Neural cell (in vitro differentiated cells): ENCODE results near the gene PRKG1. TPM values are rescaled to one million over a fixed set of nuclear protein-coding genes. Genes with fewer than 3 reads are reported as not detected.

ENCODE experiments used
- H2AFZ ChIP-seq: fragments of 200-600, 300-800 bp; sonication (generic), shearing (Covaris generic); 2 replicates; pipeline ENCODE4 v1.6.0; 2014; ENCODE audit warnings: low read depth, mild to moderate bottlenecking, antibody characterized with exemption, low read length, moderate library complexity
- H3F3A ChIP-seq: fragments of 200-600 bp; shearing (Covaris generic); 2 replicates; pipeline ENCODE4 v1.6.1; 2016; ENCODE audit warnings: mild to moderate bottlenecking, moderate library complexity, mixed read lengths, antibody characterized with exemption, low read length; ENCODE audit not compliant: insufficient read depth, poor library complexity, severe bottlenecking
- H3K27ac ChIP-seq: fragments of 200-600, 300-800 bp; sonication (generic), shearing (Covaris generic); 2 replicates; pipeline ENCODE4 v1.5.1; 2014; ENCODE audit warnings: mild to moderate bottlenecking, low read length, moderate library complexity
- H3K27me3 ChIP-seq: fragments of 300-800, 200-600 bp; sonication (generic), shearing (Covaris generic); 2 replicates; pipeline ENCODE4 v1.6.0; 2014; ENCODE audit warnings: mild to moderate bottlenecking, low read depth, low read length, moderate library complexity; ENCODE audit not compliant: insufficient read depth
- H3K36me3 ChIP-seq: fragments of 300-800, 200-600 bp; sonication (generic), shearing (Covaris generic); 2 replicates; pipeline ENCODE4 v1.5.1; 2014; ENCODE audit warnings: mild to moderate bottlenecking, antibody characterized with exemption, low read length, moderate library complexity; ENCODE audit not compliant: insufficient read depth
- H3K4me2 ChIP-seq: fragments of 300-800, 200-600 bp; sonication (generic), shearing (Covaris generic); 2 replicates; pipeline ENCODE4 v1.6.0; 2014; ENCODE audit warnings: mild to moderate bottlenecking, low read length
- H3K4me3 ChIP-seq: fragments of 300-800, 200-600 bp; sonication (generic), shearing (Covaris generic); 2 replicates; pipeline ENCODE4 v1.5.1; 2014; ENCODE audit warnings: mild to moderate bottlenecking, low read length, moderate library complexity
- H3K79me2 ChIP-seq: fragments of 200-600 bp; shearing (Covaris generic); replicated peaks from 2 replicates; pipeline ENCODE4 v1.6.0; 2014; ENCODE audit warnings: mild to moderate bottlenecking, low read length, moderate library complexity; ENCODE audit not compliant: insufficient read depth
- H3K9ac ChIP-seq: fragments of 300-800, 200-600 bp; sonication (generic), shearing (Covaris generic); 2 replicates; pipeline ENCODE4 v1.6.1; 2016; ENCODE audit warnings: mild to moderate bottlenecking, low read length, mixed read lengths
- H3K9me2 ChIP-seq: fragments of 200-600 bp; shearing (Covaris generic); 2 replicates; pipeline ENCODE4 v1.6.1; 2016; ENCODE audit warnings: mild to moderate bottlenecking, low read length, mixed read lengths; ENCODE audit not compliant: insufficient read depth
- H3K9me3 ChIP-seq: fragments of 200-600, 300-800 bp; sonication (generic), shearing (Covaris generic); 2 replicates; pipeline ENCODE4 v1.6.1; 2016; ENCODE audit warnings: mild to moderate bottlenecking, mixed run types, low read length, moderate library complexity, mixed read lengths
- H4K20me1 ChIP-seq: fragments of 200-600 bp; shearing (Covaris generic); 2 replicates; pipeline ENCODE4 v1.6.1; 2016; ENCODE audit warnings: mild to moderate bottlenecking, mixed run types; ENCODE audit not compliant: insufficient read depth
- CTCF ChIP-seq: fragments of 450-650 bp; IDR thresholded peaks from 2 replicates; pipeline ENCODE4 v1.5.1; 2014; ENCODE audit warnings: antibody characterized with exemption, mild to moderate bottlenecking, moderate library complexity; ENCODE audit not compliant: poor library complexity, severe bottlenecking
- EP300 ChIP-seq: fragments of 450-650 bp; conservative IDR thresholded peaks from 2 replicates; pipeline ENCODE4 v1.6.1; 2014; ENCODE audit warnings: antibody characterized with exemption, mild to moderate bottlenecking, moderate library complexity; ENCODE audit not compliant: poor library complexity, severe bottlenecking
- EZH2 ChIP-seq: fragments of 200-600, 300-800 bp; shearing (Covaris generic), sonication (generic); IDR thresholded peaks from 2 replicates; pipeline ENCODE4 v1.6.1; 2014; ENCODE audit warnings: antibody characterized with exemption, low read length, borderline replicate concordance, mild to moderate bottlenecking; ENCODE audit not compliant: insufficient read depth, poor library complexity, severe bottlenecking
- MXI1 ChIP-seq: fragments of 450-650 bp; conservative IDR thresholded peaks from 2 replicates; pipeline ENCODE4 v1.6.1; 2014; ENCODE audit warnings: antibody characterized with exemption, mild to moderate bottlenecking; ENCODE audit not compliant: poor library complexity, severe bottlenecking
- POLR2AphosphoS5 ChIP-seq: IDR thresholded peaks from 2 replicates; pipeline ENCODE4 v1.6.1; 2012
- RAD21 ChIP-seq: fragments of 450-650 bp; conservative IDR thresholded peaks from 2 replicates; pipeline ENCODE4 v1.6.1; 2014; ENCODE audit warnings: antibody characterized with exemption, mild to moderate bottlenecking, moderate library complexity
- REST ChIP-seq: IDR thresholded peaks from 2 replicates; pipeline ENCODE4 v1.6.1; 2012; ENCODE audit warnings: borderline replicate concordance
- SMC3 ChIP-seq: fragments of 450-650 bp; conservative IDR thresholded peaks from 2 replicates; pipeline ENCODE4 v1.6.1; 2014; ENCODE audit warnings: antibody characterized with exemption, mild to moderate bottlenecking, moderate library complexity; ENCODE audit not compliant: poor library complexity
- TAF1 ChIP-seq: IDR thresholded peaks from 2 replicates; pipeline ENCODE4 v1.6.1; 2012; ENCODE audit warnings: low read depth
- polyA plus RNA-seq: library from polyadenylated mRNA; depleted of rRNA; stranded (reverse); fragments of >200 nt; gene quantifications from 2 replicates; pipeline ENCODE4 v1.2.3, GENCODE V29; 2014

Gene PRKG1
- polyA plus RNA-seq, 1 donor from 2014 or later, result 2.2 TPM

- Histone ChIP-seq H3K9ac (no peak overlapping the region), H4K20me1 (no peaks in the 10 kb centered on the region), H2AFZ (no peak overlapping the region), H3K9me2 (no peaks in the 10 kb centered on the region), H3K36me3 (no peaks in the 10 kb centered on the region), H3K27ac (no peak overlapping the region), H3F3A (no peaks in the 10 kb centered on the region), H3K4me3 (no peak overlapping the region), H3K9me3 (no peaks in the 10 kb centered on the region), H3K27me3 (no peaks in the 10 kb centered on the region), H3K4me2 (no peak overlapping the region), H3K79me2 (no peaks in the 10 kb centered on the region)
- no peak for TF ChIP-seq TAF1
- TF ChIP-seq RAD21, result no peak
- no peak for TF ChIP-seq REST
- TF ChIP-seq EP300, result no peak
- no peak for TF ChIP-seq POLR2AphosphoS5
- TF ChIP-seq MXI1, result no peak
These were observed 96.4 kb downstream of the PRKG1 start for GRCh38 chr10:51170518-51171245.

- H3F3A ChIP-seq, result no peaks in the 10 kb centered on the region
- no peaks in the 10 kb centered on the region for H3K79me2 ChIP-seq
- no peak overlapping the region for H2AFZ ChIP-seq
- no peak overlapping the region for H3K4me2 ChIP-seq
- H3K4me3 ChIP-seq, result no peak overlapping the region
- no peaks in the 10 kb centered on the region for H3K36me3 ChIP-seq
- H3K9ac ChIP-seq, result no peak overlapping the region
- no peaks in the 10 kb centered on the region for H3K9me3 ChIP-seq
- no peaks in the 10 kb centered on the region for H4K20me1 ChIP-seq
- no peak overlapping the region for H3K27ac ChIP-seq
- H3K27me3 ChIP-seq, result no peaks in the 10 kb centered on the region
- H3K9me2 ChIP-seq, result no peaks in the 10 kb centered on the region
- TF ChIP-seq POLR2AphosphoS5, result no peak
- TF ChIP-seq TAF1, result no peak
- no peak for TF ChIP-seq CTCF
- no peak for TF ChIP-seq EP300
- TF ChIP-seq REST, result no peak
- TF ChIP-seq SMC3, result no peak
- no peak for TF ChIP-seq RAD21
- no peak for TF ChIP-seq EZH2
- no peak for TF ChIP-seq MXI1
These were observed 97.7 kb downstream of the PRKG1 start for GRCh38 chr10:51171946-51172345.
